GM04504 (cell line): ENCODE data around the gene UBL7.
"Not testable (repeated sequence)": the region's sequence is repeated elsewhere in the genome, so short reads cannot be mapped to it uniquely, and the experiment has no call there.

Source experiments
- DNase-seq: peaks from one replicate; pipeline ENCODE4 v3.0.0-alpha.2; 2012; ENCODE audit warnings: low read depth

Gene UBL7

DNA sequence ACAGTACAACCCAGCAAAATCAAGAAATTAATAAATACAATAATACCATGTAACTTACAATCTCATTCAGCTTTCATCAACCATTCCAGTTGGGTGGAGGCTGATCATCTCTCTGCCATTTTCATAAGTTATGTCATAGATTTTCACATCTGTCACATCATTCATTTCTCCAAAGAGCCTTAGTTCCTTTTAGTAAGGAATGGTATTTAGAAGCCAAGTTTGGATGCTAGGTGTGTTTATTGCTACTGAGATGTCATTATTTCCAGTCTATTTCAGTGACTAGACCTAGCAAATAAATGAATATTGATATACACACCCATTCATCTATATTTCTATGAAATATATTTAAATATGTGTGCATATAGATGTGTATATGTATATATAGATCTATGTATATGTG lies 2.7 kb upstream of the UBL7 start:
- no peak for DNase-seq

- DNase-seq, result no peak
These were observed 1.0 kb upstream of the UBL7 start for GRCh38 chr15:74461847-74462511.

DNA sequence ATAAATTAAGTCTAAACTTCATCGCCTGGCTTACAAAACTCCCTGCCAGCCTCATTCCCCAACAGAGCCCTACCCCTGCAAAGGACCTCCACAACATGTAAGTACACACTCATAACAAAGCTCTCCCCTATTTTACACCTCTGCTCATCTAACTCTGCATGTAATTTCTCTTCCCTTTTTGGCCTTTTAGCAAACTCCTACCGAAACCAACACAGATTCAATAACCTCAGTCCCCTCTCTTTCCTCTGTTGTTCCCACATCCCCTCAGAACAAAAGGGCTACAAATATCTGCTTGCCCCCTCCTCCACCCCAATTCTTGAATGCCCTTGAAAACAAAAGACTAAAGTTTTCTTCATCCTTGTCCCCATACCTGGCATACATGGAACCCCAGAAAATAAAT lies 662 bp downstream of the UBL7 start:
- no peak for DNase-seq

DNA sequence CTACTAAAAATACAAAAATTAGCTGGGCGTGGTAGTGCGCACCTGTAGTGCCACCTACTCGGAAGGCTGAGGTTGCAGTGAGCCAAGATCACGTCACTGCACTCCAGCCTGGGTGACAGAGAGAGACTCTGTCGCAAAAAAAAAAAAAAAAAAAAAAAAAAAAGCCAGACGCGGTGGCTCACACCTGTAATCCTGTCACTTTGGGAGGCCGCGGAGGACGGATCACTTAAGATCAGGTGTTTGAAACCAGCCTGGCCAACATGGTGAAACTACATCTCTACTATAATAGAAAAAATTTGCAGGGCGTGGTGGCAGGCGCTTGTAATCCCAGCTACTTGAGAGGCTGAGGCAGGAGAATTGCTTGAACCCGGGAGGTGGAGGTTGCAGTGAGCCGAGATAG lies 1.2 kb downstream of the UBL7 start:
- not testable (repeated sequence) for DNase-seq

- DNase-seq, result no peak
These were observed 2.5 kb downstream of the UBL7 start for GRCh38 chr15:74458473-74458872.

GRCh38 chr15:74457036-74457435 lies 3.9 kb downstream of the UBL7 start:
- not testable (repeated sequence) for DNase-seq

GRCh38 chr15:74454764-74455500 lies 6.0 kb downstream of the UBL7 start:
- DNase-seq, result no peak

GRCh38 chr15:74453925-74454763 lies 6.8 kb downstream of the UBL7 start:
- no peak for DNase-seq

- no peak for DNase-seq
These were observed 8.8 kb downstream of the UBL7 start for GRCh38 chr15:74451861-74452835.

GRCh38 chr15:74451322-74451721 lies 9.6 kb downstream of the UBL7 start:
- DNase-seq, result no peak

DNA sequence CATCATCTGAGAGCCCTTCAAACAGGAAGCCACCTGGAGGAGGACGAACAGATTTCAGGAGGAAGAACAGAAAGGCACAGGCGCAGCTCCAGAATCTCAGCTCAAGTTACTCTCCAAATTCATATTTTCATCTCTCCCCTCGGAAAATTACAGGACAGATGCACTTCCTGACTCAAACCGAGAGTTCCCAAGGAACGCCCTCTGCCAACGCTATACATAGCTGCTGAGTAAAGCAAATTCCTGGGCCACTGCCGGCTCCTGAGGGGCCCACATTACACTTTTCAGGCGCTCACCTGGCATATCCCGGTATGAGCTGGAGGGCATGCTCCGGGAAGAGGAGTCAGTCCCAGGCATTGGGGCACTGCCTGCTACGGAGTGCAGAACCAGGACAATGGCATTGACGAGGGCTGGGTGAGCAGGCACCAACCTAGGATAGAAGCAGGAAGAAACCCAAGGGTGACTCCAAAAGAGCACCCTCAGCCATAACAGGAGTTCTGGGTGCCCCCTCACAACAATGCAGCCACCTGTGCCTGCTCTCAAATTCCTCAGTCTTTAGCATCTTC lies 11.2 kb downstream of the UBL7 start:
- DNase-seq, result no peak

DNA sequence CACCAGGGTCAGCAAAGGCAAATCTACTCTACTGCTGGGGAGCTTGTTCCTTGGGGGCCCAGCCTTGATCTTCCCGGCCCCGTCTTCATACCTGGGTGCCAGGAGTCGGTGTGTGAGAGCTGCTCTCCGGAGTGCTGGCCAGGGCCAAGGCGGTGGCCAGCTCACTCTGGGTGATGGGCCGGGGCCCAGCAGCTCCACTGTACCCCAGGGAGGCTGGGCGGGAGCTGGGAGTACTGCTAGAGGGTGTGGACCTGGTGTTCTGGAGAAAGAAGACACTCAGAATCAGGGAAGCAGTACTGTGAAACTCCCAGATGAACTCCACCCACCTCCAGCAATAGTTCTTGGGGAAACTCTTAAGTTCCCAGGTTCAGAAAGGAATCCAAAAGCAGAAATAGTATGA lies 11.9 kb downstream of the UBL7 start:
- DNase-seq, result no peak

DNA sequence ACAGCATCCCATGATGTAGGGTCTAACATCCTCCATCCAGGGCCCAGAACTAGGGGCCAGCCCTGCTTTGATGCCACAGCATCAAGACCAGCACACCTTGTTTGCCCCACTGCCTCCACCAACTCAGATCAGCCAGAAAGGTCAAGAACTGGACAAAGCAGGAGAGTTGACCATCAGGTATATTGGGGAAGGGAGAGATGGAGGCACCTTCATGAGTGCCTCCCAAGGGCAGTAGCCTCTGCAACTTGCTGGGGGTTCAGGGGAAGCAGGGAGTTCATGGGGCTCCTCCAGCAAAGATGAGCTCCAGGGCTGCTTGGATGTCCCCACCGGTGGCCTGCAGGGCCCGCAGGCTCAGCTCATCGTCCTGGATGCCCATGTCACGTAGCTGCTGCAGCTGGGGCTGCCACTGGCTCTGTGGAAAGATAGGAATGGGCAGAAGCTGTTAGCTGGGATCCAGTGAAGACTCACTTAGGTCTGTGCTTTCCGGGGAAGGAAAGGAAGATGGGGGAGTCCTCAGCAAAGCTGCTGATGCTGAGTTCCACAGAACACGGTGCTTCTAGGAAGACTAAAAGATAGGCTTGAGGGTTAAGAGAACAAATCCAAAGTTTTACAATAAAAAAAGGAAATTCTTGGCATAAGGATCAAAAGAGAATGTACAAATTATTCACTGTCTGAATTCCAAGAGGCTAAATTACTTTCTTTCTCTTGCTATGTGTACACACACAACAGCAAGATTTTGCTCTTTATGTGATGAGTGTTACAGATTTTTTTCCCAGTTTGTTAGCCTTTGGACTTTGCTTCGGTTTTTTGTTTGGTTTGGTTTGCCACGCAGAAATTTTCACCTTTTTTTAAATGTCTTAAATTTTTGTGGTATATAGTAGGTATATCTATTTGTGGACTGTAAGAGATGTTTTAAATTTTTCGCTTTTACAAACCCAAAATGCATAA lies 14.9 kb downstream of the UBL7 start:
- DNase-seq, result no peak

GRCh38 chr15:74444106-74445062 lies 16.6 kb downstream of the UBL7 start:
- no peak for DNase-seq

- DNase-seq, result no peak
These were observed 17.7 kb downstream of the UBL7 start for GRCh38 chr15:74443100-74443909.

GRCh38 chr15:74442604-74443003 lies 18.4 kb downstream of the UBL7 start:
- no peak for DNase-seq

DNA sequence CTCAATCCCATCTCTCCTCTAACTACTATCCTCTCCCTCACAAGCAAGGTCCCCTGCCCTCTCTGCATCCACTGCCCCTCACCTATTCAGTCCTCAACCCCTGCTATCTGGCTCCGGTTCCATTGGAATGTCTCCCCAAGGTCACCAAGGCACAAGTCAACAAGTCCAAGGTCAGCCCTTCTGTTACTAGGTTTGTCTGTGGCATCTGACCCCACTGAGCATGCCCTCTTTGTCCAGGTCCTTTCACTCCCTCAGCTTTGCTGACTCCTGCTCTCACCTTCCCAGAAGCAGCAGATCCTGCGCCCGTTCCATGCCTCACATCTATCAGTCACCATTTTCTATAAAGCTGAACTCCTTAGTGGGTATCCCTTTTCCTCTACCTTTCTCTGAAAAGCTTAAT lies 18.9 kb downstream of the UBL7 start:
- no peak for DNase-seq

GRCh38 chr15:74441248-74441941 lies 19.6 kb downstream of the UBL7 start:
- no peak for DNase-seq
